RWPE2 (cell line): Measurements from ENCODE around the gene BTF3.

Source experiments
- ATAC-seq: fragments of 200-7000 bp; cut with Tn5 transposase; 3 replicates; pipeline ENCODE4 v1.9.1; 2021; ENCODE audit warnings: low read depth
- DNase-seq: peaks from one replicate; pipeline ENCODE4 v3.0.0-alpha.2; 2020; ENCODE audit warnings: low spot score
- H3K27ac ChIP-seq: fragments of 450-650 bp; 2 replicates; pipeline ENCODE4 v1.5.1; 2017; ENCODE audit warnings: mild to moderate bottlenecking; ENCODE audit not compliant: poor library complexity, severe bottlenecking
- H3K27me3 ChIP-seq: fragments of 250-450 bp; sonication (Bioruptor Pico); 2 replicates; pipeline ENCODE4 v1.5.1; 2021; ENCODE audit warnings: mild to moderate bottlenecking, moderate library complexity; ENCODE audit not compliant: insufficient read depth, poor library complexity, severe bottlenecking
- H3K36me3 ChIP-seq: fragments of 250-450 bp; sonication (Bioruptor Pico); 2 replicates; pipeline ENCODE4 v1.5.1; 2020; ENCODE audit warnings: low read depth, mild to moderate bottlenecking, moderate library complexity
- H3K4me1 ChIP-seq: fragments of 250-450 bp; sonication (Bioruptor Pico); 2 replicates; pipeline ENCODE4 v1.5.1; 2021; ENCODE audit warnings: mild to moderate bottlenecking, moderate library complexity; ENCODE audit not compliant: insufficient read depth, poor library complexity, severe bottlenecking
- H3K4me3 ChIP-seq: fragments of 250-450 bp; sonication (Bioruptor Pico); 2 replicates; pipeline ENCODE4 v1.5.1; 2021; ENCODE audit warnings: mild to moderate bottlenecking, moderate library complexity; ENCODE audit not compliant: severe bottlenecking
- H3K9me3 ChIP-seq: fragments of 250-450 bp; sonication (Bioruptor Pico); 2 replicates; pipeline ENCODE4 v1.5.1; 2021; ENCODE audit warnings: mild to moderate bottlenecking, moderate library complexity; ENCODE audit not compliant: severe bottlenecking
- CTCF ChIP-seq: fragments of 450-650 bp; IDR thresholded peaks from one replicate; pipeline ENCODE4 v1.5.1; 2017; ENCODE audit warnings: mild to moderate bottlenecking, moderate library complexity; ENCODE audit not compliant: poor library complexity, severe bottlenecking

Gene BTF3

DNA sequence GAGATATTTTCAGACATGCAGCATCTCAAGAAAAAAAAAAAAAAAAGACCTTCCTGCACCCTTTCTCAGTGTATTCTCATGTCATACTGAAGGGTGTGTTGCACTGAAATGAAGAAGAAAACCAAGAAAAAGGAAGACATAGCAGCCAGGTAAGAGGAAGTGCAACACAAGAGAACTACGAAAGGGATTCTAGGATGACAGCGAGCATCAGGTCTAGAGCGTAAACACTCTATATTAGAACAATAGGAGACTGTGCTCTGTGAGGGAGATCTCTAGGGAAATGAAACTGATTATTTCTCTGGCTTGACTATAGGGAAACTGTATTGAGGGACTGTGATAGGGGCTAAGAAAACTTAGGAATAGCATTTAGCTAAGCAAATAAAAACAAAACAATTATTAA, 30.0 kb downstream of the BTF3 start:
- no peaks in the 10 kb centered on the region for H3K27me3 ChIP-seq
- no peak overlapping the region for H3K27ac ChIP-seq
- ATAC-seq (no peak), DNase-seq (no peak)
- H3K36me3 ChIP-seq: no peaks in the 10 kb centered on the region
- no peak for TF ChIP-seq CTCF
- H3K4me1 ChIP-seq: no peaks in the 10 kb centered on the region
- H3K9me3 ChIP-seq: no peaks in the 10 kb centered on the region
- H3K4me3 ChIP-seq: no peak overlapping the region

- TF ChIP-seq CTCF: no peak
- H3K4me3 ChIP-seq: no peak overlapping the region
- H3K27ac ChIP-seq: no peak overlapping the region
- H3K36me3 ChIP-seq: no peaks in the 10 kb centered on the region
- H3K9me3 ChIP-seq: no peaks in the 10 kb centered on the region
- ATAC-seq: no peak
- H3K27me3 ChIP-seq: no peaks in the 10 kb centered on the region
- no peaks in the 10 kb centered on the region for H3K4me1 ChIP-seq
- DNase-seq: no peak
Measured at GRCh38 chr5:73529081-73529480, 30.8 kb downstream of the BTF3 start.

DNA sequence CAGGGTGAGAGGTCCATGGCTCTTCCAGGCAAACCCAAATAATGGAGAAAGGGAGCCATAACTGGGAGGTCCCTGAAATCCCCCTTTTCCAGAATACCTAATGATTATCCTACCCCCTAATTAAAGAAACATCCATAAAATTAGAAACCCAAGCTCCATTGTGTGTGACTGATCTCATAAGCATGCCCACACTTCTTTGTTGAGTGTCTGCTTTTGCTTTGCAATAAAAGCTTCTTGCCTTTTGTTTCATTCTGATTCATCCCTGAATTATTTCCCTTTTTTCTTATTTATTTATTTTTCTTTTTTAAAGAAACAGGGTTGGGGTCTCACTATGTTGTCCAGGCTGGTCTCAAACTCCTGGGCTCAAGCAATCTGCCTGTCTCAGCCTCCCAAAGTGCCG, 33.1 kb downstream of the BTF3 start:
- Histone ChIP-seq H3K27ac (no peak overlapping the region), H3K4me3 (no peak overlapping the region), H3K9me3 (no peaks in the 10 kb centered on the region), H3K27me3 (no peaks in the 10 kb centered on the region), H3K36me3 (no peaks in the 10 kb centered on the region), H3K4me1 (no peaks in the 10 kb centered on the region)
- no peak for TF ChIP-seq CTCF
- ATAC-seq (peak; percentile 68), DNase-seq (no peak)

GRCh38 chr5:73532195-73532594, 34.0 kb downstream of the BTF3 start:
- TF ChIP-seq CTCF: no peak
- Histone ChIP-seq H3K36me3 (no peaks in the 10 kb centered on the region), H3K4me1 (no peaks in the 10 kb centered on the region), H3K27ac (no peak overlapping the region), H3K4me3 (no peak overlapping the region), H3K9me3 (no peaks in the 10 kb centered on the region), H3K27me3 (no peaks in the 10 kb centered on the region)
- ATAC-seq: no peak
- no peak for DNase-seq

DNA sequence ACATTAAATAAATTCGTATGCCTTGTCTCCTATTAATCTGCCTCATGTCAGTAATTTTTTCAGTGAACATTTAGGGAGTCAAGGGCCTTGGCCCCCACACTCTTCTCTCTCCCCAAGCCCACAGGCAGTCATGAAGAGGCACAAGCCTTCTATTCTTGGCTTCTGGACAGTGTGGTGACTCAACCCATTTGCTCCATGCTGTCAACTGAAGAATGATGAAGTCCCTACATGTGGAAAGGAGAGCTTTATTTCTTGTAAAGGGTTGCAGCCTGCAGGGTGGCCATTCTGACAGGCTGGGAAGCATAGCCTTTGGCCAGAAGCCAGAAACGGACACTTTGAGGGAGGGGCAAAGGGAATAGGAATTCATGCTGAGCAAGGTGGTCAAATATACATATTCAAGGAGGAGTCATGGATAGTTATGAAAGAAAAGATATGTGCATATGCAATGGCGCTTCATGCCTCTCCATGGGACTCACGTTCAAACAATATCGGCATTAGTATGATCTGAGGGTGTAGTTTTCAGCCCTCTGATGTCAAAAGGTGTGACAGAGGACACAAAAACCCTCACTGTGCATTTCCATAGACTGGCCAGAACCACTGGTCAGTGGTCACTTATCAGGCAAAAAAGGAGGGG, 35.9 kb downstream of the BTF3 start:
- Histone ChIP-seq H3K4me1 (no peaks in the 10 kb centered on the region), H3K4me3 (no peak overlapping the region), H3K36me3 (no peaks in the 10 kb centered on the region), H3K27me3 (no peaks in the 10 kb centered on the region), H3K27ac (no peak overlapping the region), H3K9me3 (no peaks in the 10 kb centered on the region)
- ATAC-seq (no peak), DNase-seq (no peak)
- TF ChIP-seq CTCF: no peak
